Renal pelvis (tissue), 4 donors: ENCODE data around the gene RFTN1. TPM values are rescaled to one million over a fixed set of nuclear protein-coding genes. Genes with fewer than 3 reads are reported as not detected.

Experiments
- DNase-seq: peaks from one replicate; pipeline ENCODE4 v3.0.0-alpha.2; 2013
- polyA plus RNA-seq, 3 donors: library from polyadenylated mRNA; unstranded; fragments of 120-200 nt; gene quantifications; one replicate each; pipeline ENCODE4 v1.2.1, GENCODE V29; 2013; ENCODE audit not compliant: insufficient read length in 3 of 3

RFTN1 gene
- polyA plus RNA-seq, 3 donors: 25.1 to 32.5 (median 31.6) TPM

GRCh38 chr3:16536344-16536663 is 22.8 kb upstream of the RFTN1 start:
- no peak for DNase-seq

- no peak for DNase-seq
Observed at GRCh38 chr3:16534640-16535262, 21.3 kb upstream of the RFTN1 start.

GRCh38 chr3:16533928-16534574 is 20.6 kb upstream of the RFTN1 start:
- no peak for DNase-seq

GRCh38 chr3:16529264-16529663 is 15.8 kb upstream of the RFTN1 start:
- no peak for DNase-seq

GRCh38 chr3:16528581-16528993 is 15.1 kb upstream of the RFTN1 start:
- DNase-seq: no peak

- no peak for DNase-seq
Observed at GRCh38 chr3:16528106-16528505, 14.6 kb upstream of the RFTN1 start.

GRCh38 chr3:16524196-16524595 is 10.7 kb upstream of the RFTN1 start:
- no peak for DNase-seq

- DNase-seq: no peak
Observed at GRCh38 chr3:16523778-16524177, 10.3 kb upstream of the RFTN1 start.

GRCh38 chr3:16522834-16523233 is 9.3 kb upstream of the RFTN1 start:
- no peak for DNase-seq

GRCh38 chr3:16520970-16521881 is 7.7 kb upstream of the RFTN1 start:
- no peak for DNase-seq

- DNase-seq: no peak
Observed at GRCh38 chr3:16520241-16520969, 6.9 kb upstream of the RFTN1 start.

- DNase-seq: no peak
Observed at GRCh38 chr3:16516695-16517481, 3.4 kb upstream of the RFTN1 start.

- no peak for DNase-seq
Observed at GRCh38 chr3:16515885-16516420, 2.5 kb upstream of the RFTN1 start.

- no peak for DNase-seq
Observed at GRCh38 chr3:16514755-16515353, 1.4 kb upstream of the RFTN1 start.

GRCh38 chr3:16514021-16514700 is 662 bp upstream of the RFTN1 start:
- no peak for DNase-seq

- DNase-seq: no peak
Observed at GRCh38 chr3:16512435-16513140, 911 bp downstream of the RFTN1 start.

GRCh38 chr3:16511681-16512434 is 1.6 kb downstream of the RFTN1 start:
- no peak for DNase-seq

GRCh38 chr3:16510620-16511319 is 2.7 kb downstream of the RFTN1 start:
- no peak for DNase-seq
